ENCODE data around the gene SLC35F5.

DNA sequence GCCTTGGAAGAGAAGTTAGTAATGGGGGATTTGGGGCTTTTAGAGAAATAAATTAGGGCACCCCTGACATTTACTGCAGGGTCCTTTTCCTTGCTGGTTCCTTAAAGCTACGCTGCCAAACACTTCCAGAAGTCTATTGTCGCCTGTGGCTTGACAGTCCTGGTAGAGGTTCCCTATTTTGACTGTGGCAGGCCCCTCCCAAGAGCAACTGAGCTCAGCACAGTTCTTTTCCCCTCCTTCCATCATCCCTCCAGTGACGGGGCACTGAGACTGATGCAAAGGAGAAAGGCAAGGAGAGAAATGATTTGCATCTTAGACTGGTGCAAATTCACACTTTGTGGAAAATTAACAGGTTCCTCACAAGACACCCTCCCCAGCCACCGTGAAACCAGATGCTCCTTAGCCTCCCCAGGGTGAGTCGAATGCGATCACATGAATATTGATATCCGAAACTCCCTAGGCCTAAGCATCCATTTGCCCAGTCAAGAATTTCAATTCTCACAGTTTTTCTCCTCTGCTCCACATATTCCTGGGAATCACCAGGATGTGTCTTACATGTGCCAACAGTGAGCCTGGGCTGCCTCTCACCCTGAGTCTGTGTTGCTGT lies 84.0 kb downstream of the SLC35F5 start:
- TF ChIP-seq ZNF274 (IDR thresholded peaks at IDR 0.05; ENCODE audit: low read depth, low read length) (no peak), YY1 (IDR thresholded peaks at IDR 0.05; ENCODE audit: insufficient read depth, insufficient read length) (no peak)
